OCI-LY3 (cell line): ENCODE results near the gene CLTCL1.

ENCODE experiments used
- H2AFZ ChIP-seq: fragments of 200-600, 300-600 bp; shearing (Covaris generic); 2 replicates; pipeline ENCODE4 v1.6.0; 2014; ENCODE audit warnings: antibody characterized with exemption, low read depth, low read length
- H3K27ac ChIP-seq: fragments of 200-600, 300-600 bp; sonication (generic); 2 replicates; pipeline ENCODE4 v1.5.1; 2014; ENCODE audit warnings: mild to moderate bottlenecking, low read length, moderate library complexity, mixed read lengths
- H3K27me3 ChIP-seq: fragments of 200-600, 300-600 bp; sonication (generic); 2 replicates; pipeline ENCODE4 v1.6.1; 2014; ENCODE audit warnings: low read depth, low read length, mixed read lengths
- H3K36me3 ChIP-seq: fragments of 200-600, 300-600 bp; sonication (generic); replicated peaks from 2 replicates; pipeline ENCODE3; 2014; ENCODE audit warnings: low read depth, low read length, mixed read lengths
- H3K4me1 ChIP-seq: fragments of 300-600, 200-600 bp; sonication (generic); 2 replicates; pipeline ENCODE4 v1.6.1; 2014; ENCODE audit warnings: low read length, mixed read lengths
- H3K4me2 ChIP-seq: fragments of 200-600, 300-600 bp; sonication (generic); 2 replicates; pipeline ENCODE4 v1.6.1; 2014; ENCODE audit warnings: low read length, mixed read lengths
- H3K4me3 ChIP-seq: fragments of 300-600, 200-600 bp; sonication (generic); 2 replicates; pipeline ENCODE4 v1.5.1; 2014; ENCODE audit warnings: antibody characterized with exemption, mild to moderate bottlenecking, low read length, moderate library complexity
- H3K79me2 ChIP-seq: fragments of 300-600, 200-600 bp; shearing (Covaris generic); 2 replicates; pipeline ENCODE4 v1.6.1; 2014; ENCODE audit warnings: mild to moderate bottlenecking, low read length, mixed read lengths
- H3K9ac ChIP-seq: fragments of 300-600, 200-600 bp; shearing (Covaris generic); 2 replicates; pipeline ENCODE4 v1.6.0; 2014; ENCODE audit warnings: mild to moderate bottlenecking, low read length, moderate library complexity
- H3K9me3 ChIP-seq: fragments of 200-600, 300-600 bp; shearing (Covaris generic); 2 replicates; pipeline ENCODE4 v1.6.1; 2014; ENCODE audit warnings: low read length, mixed read lengths; ENCODE audit not compliant: insufficient read depth
- H4K20me1 ChIP-seq: fragments of 200-600, 300-600 bp; sonication (generic); 2 replicates; pipeline ENCODE4 v1.6.1; 2016; ENCODE audit warnings: low read length, mixed read lengths; ENCODE audit not compliant: insufficient read depth
- EZH2phosphoT487 ChIP-seq: fragments of 200-600 bp; shearing (Covaris generic); IDR thresholded peaks from 2 replicates; pipeline ENCODE4 v1.6.1; 2018; ENCODE audit warnings: antibody characterized with exemption, mixed run types, low read depth
- TF ChIP-seq, protein P1 (sequence below): fragments of 200-600, 300-600 bp; sonication (generic); IDR thresholded peaks from 2 replicates; pipeline ENCODE4 v1.5.1; 2014; ENCODE audit warnings: antibody characterized with exemption, low read length, low read depth

The CLTCL1 gene

GRCh38 chr22:19290400-19291217, 910 bp downstream of the CLTCL1 start:
- H3K27ac ChIP-seq = no peak overlapping the region
- no peaks in the 10 kb centered on the region for H3K79me2 ChIP-seq
- H3K4me1 ChIP-seq = peaks cover 14% of the 10 kb centered on the region
- H3K27me3 ChIP-seq = peaks cover 36% of the 10 kb centered on the region
- H3K4me3 ChIP-seq = peak overlapping the region; percentile 92
- no peaks in the 10 kb centered on the region for H4K20me1 ChIP-seq
- peak overlapping the region; percentile 85; the same call in 1 of the 2 replicates for H2AFZ ChIP-seq
- TF ChIP-seq, protein P1, sequence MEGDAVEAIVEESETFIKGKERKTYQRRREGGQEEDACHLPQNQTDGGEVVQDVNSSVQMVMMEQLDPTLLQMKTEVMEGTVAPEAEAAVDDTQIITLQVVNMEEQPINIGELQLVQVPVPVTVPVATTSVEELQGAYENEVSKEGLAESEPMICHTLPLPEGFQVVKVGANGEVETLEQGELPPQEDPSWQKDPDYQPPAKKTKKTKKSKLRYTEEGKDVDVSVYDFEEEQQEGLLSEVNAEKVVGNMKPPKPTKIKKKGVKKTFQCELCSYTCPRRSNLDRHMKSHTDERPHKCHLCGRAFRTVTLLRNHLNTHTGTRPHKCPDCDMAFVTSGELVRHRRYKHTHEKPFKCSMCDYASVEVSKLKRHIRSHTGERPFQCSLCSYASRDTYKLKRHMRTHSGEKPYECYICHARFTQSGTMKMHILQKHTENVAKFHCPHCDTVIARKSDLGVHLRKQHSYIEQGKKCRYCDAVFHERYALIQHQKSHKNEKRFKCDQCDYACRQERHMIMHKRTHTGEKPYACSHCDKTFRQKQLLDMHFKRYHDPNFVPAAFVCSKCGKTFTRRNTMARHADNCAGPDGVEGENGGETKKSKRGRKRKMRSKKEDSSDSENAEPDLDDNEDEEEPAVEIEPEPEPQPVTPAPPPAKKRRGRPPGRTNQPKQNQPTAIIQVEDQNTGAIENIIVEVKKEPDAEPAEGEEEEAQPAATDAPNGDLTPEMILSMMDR = no peak
- TF ChIP-seq EZH2phosphoT487 = no peak
- H3K9me3 ChIP-seq = no peaks in the 10 kb centered on the region
- H3K4me2 ChIP-seq = peak overlapping the region; percentile 89
- H3K36me3 ChIP-seq = no peaks in the 10 kb centered on the region
- peak overlapping the region; percentile 73 for H3K9ac ChIP-seq

DNA sequence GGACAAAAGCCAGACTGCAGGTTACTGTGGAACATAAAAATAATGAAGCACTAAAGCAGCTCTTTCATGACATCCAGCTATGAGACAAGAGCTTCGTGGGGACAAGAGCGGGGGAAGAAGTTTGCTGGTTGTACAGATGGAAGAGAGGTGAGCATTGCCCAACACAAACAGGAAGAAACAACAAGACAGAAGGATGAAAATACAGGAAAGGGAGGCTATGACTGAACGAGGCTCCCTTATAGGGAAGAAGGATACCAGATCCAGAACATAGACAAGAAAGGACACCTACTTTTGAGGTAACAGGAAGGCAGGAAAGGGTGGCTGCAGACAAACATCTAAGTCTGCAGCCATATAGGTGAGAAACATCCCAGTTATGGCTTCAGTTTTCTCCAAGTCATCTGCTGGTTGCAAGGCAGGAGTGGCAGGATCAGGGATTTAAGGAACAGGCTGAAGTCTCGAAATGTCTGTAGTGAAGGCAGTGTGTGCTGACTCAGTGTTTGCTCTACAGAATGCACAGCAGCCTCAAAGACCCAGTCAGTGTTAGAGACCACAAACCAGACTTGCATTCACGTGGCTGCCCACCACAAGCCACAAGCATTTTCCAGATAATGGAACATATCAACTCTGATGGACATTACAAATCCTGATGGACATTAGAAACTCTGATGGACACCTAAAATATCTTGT, 1.9 kb downstream of the CLTCL1 start:
- no peak overlapping the region for H2AFZ ChIP-seq

GRCh38 chr22:19287889-19288288, 3.6 kb downstream of the CLTCL1 start:
- TF ChIP-seq, protein P1 = no peak
- TF ChIP-seq EZH2phosphoT487 = no peak
- Histone ChIP-seq H3K27me3 (peaks cover 36% of the 10 kb centered on the region), H3K9ac (no peak overlapping the region), H3K36me3 (no peaks in the 10 kb centered on the region), H4K20me1 (no peaks in the 10 kb centered on the region), H3K27ac (no peak overlapping the region), H3K4me3 (no peak overlapping the region), H3K4me1 (peaks cover 14% of the 10 kb centered on the region), H3K79me2 (no peaks in the 10 kb centered on the region), H2AFZ (no peak overlapping the region), H3K4me2 (no peak overlapping the region), H3K9me3 (no peaks in the 10 kb centered on the region)

More for the DNA sequence above, 1.9 kb downstream of the CLTCL1 start:
- peaks cover 14% of the 10 kb centered on the region for H3K4me1 ChIP-seq
- H3K4me3 ChIP-seq = no peak overlapping the region
- H3K79me2 ChIP-seq = no peaks in the 10 kb centered on the region
- peaks cover 36% of the 10 kb centered on the region for H3K27me3 ChIP-seq
- H4K20me1 ChIP-seq = no peaks in the 10 kb centered on the region
- no peaks in the 10 kb centered on the region for H3K36me3 ChIP-seq
- TF ChIP-seq, protein P1 = no peak
- no peak for TF ChIP-seq EZH2phosphoT487
- no peak overlapping the region for H3K9ac ChIP-seq
- no peaks in the 10 kb centered on the region for H3K9me3 ChIP-seq
- H3K27ac ChIP-seq = no peak overlapping the region
- H3K4me2 ChIP-seq = no peak overlapping the region

GRCh38 chr22:19287076-19287707, 4.3 kb downstream of the CLTCL1 start:
- no peak overlapping the region for H3K27ac ChIP-seq
- no peaks in the 10 kb centered on the region for H3K9me3 ChIP-seq
- no peak overlapping the region for H3K4me3 ChIP-seq
- no peak overlapping the region for H3K4me2 ChIP-seq
- H3K27me3 ChIP-seq = peaks cover 36% of the 10 kb centered on the region
- no peak overlapping the region for H3K9ac ChIP-seq
- H3K4me1 ChIP-seq = peaks cover 7% of the 10 kb centered on the region
- H3K36me3 ChIP-seq = no peaks in the 10 kb centered on the region
- H4K20me1 ChIP-seq = no peaks in the 10 kb centered on the region
- H2AFZ ChIP-seq = no peak overlapping the region
- no peak for TF ChIP-seq EZH2phosphoT487
- TF ChIP-seq, protein P1 = no peak
- H3K79me2 ChIP-seq = no peaks in the 10 kb centered on the region
